Ishikawa (cell line): Measurements from ENCODE around the gene POLD4.

Experiments used
- CEBPB ChIP-seq: IDR thresholded peaks from 2 replicates; pipeline ENCODE4 v1.6.1; 2012
- CREB1 ChIP-seq: IDR thresholded peaks from 2 replicates; pipeline ENCODE4 v1.6.1; 2012; ENCODE audit warnings: low read depth
- EGR1 ChIP-seq: IDR thresholded peaks from 2 replicates; pipeline ENCODE4 v1.6.1; 2012
- EP300 ChIP-seq: IDR thresholded peaks from 2 replicates; pipeline ENCODE4 v1.6.1; 2012; ENCODE audit warnings: borderline replicate concordance
- FOXM1 ChIP-seq: IDR thresholded peaks from 2 replicates; pipeline ENCODE4 v1.6.1; 2012; ENCODE audit warnings: low read depth, borderline replicate concordance
- NFIC ChIP-seq: IDR thresholded peaks from 2 replicates; pipeline ENCODE4 v1.6.1; 2012
- RAD21 ChIP-seq: IDR thresholded peaks from 2 replicates; pipeline ENCODE4 v1.6.1; 2012; ENCODE audit warnings: low read depth
- TAF1 ChIP-seq: IDR thresholded peaks from 2 replicates; pipeline ENCODE4 v1.6.1; 2012; ENCODE audit warnings: low read depth, mild to moderate bottlenecking
- TCF12 ChIP-seq: IDR thresholded peaks from 2 replicates; pipeline ENCODE4 v1.6.1; 2012; ENCODE audit warnings: low read depth
- TEAD4 ChIP-seq: IDR thresholded peaks from 2 replicates; pipeline ENCODE4 v1.6.1; 2012
- YY1 ChIP-seq: IDR thresholded peaks from 2 replicates; pipeline ENCODE4 v1.6.1; 2012; ENCODE audit warnings: low read depth
- ZBTB7A ChIP-seq: IDR thresholded peaks from 2 replicates; pipeline ENCODE4 v1.6.1; 2012; ENCODE audit warnings: low read depth
- TF ChIP-seq, protein P1 (sequence below): IDR thresholded peaks from 2 replicates; pipeline ENCODE4 v1.6.1; 2012
- TF ChIP-seq, protein P2 (sequence below): IDR thresholded peaks from 2 replicates; pipeline ENCODE4 v1.6.1; 2012
- TF ChIP-seq, protein P3 (sequence below): IDR thresholded peaks from 2 replicates; pipeline ENCODE4 v1.6.1; 2012; ENCODE audit warnings: low read depth, mild to moderate bottlenecking

Gene POLD4

DNA sequence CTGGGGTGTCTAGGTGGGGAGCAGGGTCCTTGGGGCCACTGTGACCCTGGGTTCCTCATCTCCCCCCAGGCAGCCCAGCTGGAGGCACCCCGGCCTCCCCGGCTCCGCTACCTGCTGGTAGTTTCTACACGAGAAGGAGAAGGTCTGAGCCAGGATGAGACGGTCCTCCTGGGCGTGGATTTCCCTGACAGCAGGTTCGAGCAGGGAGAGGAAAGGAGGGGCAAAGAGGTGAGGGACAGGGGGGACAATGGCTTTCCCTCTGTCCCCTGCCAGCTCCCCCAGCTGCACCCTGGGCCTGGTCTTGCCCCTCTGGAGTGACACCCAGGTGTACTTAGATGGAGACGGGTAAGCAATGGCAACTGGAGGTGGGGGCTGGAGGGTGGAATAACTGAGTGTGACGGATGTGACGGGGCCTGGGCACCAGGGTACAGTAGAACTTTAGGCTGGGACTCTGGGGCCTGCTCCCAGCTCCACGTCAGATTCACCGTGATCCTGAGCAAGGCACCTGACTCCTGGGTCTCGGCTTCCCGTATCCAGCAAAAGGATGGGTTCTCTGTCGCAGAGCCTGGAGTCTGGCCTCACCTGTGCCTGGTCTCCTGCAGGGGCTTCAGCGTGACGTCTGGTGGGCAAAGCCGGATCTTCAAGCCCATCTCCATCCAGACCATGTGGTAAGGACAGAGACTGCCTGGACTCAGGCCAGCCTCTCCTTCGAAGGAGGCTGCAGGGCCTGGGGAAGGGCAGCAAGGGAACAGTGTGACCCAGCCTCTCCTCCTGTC lies 46.4 kb downstream of the POLD4 start:
- TF ChIP-seq TCF12, result no peak

DNA sequence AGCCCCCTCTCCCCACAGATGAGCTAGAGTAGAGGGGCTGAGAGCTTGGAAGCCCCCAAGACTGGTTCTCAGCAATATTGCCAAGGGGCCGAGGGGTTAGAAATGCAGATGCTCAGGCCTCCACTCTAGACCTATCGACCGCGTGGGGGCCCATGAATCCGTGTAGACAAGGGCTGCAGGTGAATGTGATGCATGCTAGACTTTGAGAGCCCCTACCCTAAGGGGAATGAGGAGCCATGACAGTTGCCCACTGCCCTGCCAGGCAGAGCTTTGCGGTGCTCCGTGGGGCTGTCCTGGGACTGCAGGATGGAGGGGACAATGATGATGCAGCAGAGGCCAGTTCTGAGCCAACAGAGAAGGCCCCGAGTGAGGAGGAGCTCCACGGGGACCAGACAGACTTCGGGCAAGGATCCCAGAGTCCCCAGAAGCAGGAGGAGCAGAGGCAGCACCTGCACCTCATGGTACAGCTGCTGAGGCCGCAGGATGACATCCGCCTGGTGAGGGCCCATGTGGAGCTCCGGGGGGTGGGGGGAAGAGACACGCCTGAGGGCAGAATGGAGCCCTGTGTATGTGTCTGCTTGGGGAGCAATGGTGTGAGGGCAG lies 48.7 kb downstream of the POLD4 start:
- TF ChIP-seq FOXM1 (no peak), CREB1 (no peak), NFIC (no peak), RAD21 (no peak), YY1 (no peak), TEAD4 (no peak), ZBTB7A (no peak), TAF1 (no peak), EGR1 (no peak), CEBPB (no peak), TCF12 (no peak), EP300 (no peak)
- TF ChIP-seq, protein P1, sequence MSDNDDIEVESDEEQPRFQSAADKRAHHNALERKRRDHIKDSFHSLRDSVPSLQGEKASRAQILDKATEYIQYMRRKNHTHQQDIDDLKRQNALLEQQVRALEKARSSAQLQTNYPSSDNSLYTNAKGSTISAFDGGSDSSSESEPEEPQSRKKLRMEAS, result no peak
- TF ChIP-seq, protein P2, sequence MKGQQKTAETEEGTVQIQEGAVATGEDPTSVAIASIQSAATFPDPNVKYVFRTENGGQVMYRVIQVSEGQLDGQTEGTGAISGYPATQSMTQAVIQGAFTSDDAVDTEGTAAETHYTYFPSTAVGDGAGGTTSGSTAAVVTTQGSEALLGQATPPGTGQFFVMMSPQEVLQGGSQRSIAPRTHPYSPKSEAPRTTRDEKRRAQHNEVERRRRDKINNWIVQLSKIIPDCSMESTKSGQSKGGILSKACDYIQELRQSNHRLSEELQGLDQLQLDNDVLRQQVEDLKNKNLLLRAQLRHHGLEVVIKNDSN, result no peak
- TF ChIP-seq, protein P3, sequence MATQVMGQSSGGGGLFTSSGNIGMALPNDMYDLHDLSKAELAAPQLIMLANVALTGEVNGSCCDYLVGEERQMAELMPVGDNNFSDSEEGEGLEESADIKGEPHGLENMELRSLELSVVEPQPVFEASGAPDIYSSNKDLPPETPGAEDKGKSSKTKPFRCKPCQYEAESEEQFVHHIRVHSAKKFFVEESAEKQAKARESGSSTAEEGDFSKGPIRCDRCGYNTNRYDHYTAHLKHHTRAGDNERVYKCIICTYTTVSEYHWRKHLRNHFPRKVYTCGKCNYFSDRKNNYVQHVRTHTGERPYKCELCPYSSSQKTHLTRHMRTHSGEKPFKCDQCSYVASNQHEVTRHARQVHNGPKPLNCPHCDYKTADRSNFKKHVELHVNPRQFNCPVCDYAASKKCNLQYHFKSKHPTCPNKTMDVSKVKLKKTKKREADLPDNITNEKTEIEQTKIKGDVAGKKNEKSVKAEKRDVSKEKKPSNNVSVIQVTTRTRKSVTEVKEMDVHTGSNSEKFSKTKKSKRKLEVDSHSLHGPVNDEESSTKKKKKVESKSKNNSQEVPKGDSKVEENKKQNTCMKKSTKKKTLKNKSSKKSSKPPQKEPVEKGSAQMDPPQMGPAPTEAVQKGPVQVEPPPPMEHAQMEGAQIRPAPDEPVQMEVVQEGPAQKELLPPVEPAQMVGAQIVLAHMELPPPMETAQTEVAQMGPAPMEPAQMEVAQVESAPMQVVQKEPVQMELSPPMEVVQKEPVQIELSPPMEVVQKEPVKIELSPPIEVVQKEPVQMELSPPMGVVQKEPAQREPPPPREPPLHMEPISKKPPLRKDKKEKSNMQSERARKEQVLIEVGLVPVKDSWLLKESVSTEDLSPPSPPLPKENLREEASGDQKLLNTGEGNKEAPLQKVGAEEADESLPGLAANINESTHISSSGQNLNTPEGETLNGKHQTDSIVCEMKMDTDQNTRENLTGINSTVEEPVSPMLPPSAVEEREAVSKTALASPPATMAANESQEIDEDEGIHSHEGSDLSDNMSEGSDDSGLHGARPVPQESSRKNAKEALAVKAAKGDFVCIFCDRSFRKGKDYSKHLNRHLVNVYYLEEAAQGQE, result no peak

DNA sequence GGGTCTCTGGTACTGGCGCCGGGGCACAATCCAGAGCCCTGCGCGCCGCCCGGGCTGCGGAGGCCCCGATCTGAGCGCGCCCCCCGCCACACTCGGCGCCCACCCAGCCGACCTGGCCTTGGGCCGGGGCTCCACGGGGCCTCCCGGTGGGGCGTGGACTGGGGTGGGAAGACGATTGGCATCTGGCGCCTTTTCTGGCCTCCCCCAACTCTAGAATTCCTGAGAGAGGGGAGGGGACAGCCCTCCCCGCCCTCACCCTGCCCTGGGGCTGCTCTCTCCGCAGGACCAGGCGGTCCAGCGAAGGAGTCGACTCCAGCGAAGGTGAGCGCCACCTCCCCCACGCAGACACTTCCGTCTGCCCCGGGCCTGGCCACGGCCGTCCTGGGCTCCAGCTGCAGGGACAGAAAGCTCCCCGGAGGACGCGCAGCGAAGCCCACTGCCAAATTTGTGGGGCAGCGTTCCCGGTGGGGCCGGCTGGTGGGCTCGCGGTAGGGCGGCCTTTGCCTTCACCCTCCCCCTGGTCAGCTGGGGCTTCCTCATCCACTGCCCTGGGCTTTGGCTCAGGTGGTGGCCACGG lies 49.4 kb downstream of the POLD4 start:
- TF ChIP-seq TCF12, result no peak
- TF ChIP-seq, protein P2, result no peak
- TF ChIP-seq ZBTB7A, result peak; percentile 75
- no peak for TF ChIP-seq CREB1

DNA sequence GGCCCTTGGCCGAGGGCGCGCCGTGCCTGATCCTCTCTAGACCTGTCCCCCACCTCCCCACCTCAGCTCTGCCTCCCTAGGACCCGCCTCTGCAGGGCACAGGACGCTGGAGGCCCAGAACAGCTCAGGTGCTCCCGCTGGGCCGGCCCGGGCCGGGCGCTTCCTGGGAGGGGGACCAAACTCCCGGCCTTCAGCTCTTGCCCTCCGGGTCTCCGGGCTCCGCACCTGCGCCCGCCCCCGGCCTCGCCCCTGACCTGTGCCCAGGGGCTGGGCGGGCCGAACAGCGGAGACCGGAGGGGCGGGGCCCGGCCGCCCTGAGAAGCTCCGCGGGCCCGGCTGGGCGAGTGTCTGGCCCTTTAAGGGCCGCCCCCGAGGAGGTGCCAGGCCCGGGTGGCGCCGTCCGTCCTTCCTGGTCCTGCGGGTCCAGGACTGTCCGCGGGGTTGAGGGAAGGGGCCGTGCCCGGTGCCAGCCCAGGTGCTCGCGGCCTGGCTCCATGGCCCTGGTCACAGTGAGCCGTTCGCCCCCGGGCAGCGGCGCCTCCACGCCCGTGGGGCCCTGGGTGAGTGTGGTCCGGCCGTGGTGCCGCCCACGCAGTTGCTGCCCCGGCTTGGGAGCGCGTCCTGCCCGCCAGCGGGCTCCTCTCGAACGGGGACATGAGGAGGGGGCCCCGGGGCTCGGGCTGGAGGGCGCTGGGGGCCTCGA lies 50.1 kb downstream of the POLD4 start, which contains the start of gene SSH3:
Gene SSH3 (plus strand): TSS at position 399 of the 703 bp plus-strand sequence. CDS start 96 bp downstream, at position 495.
- TF ChIP-seq TAF1, result 0 out of 2 replicates have a peak, but pooled peaks have one; percentile 7
- TF ChIP-seq, protein P2, result no peak
- TF ChIP-seq CEBPB, result no peak
- no peak for TF ChIP-seq NFIC
- TF ChIP-seq YY1, result 0 out of 2 replicates have a peak, but pooled peaks have one; percentile 28
- peak; percentile 97 for TF ChIP-seq EGR1
- TF ChIP-seq TEAD4, result no peak

DNA sequence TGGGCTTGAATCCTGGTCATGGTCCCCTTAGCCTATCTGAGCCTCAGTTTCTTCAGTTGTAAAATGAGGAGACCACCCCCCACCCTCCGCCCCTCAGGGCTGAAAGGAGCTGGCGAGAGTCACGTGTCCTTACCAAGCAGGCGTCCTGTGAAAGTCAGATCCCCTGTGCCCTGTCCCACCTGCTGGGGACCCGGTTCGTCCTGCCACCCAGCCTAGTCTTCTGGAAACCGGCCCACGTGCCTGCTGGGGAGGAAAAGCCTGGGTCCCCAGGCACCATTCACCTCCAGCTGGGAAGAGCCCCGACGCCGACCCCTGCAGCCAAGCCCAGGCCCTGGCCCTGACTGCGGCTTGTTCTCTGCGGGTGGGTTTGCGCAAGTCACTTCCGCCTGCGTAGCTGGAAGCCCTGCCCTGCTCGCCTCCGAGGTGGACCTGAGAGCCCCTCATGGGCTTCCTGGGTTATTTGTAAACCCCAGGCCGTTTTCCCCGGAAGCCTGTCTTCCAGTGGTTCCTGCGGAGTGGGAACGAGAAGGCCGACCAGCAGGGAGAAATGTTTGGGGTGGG lies 50.7 kb downstream of the POLD4 start:
- TF ChIP-seq CEBPB (peak; percentile 86), FOXM1 (0 out of 2 replicates have a peak, but pooled peaks have one; percentile 31), RAD21 (no peak)
- TF ChIP-seq, protein P2, result peak; percentile 87
- TF ChIP-seq, protein P1, result peak; percentile 73
- TF ChIP-seq, protein P3, result no peak
